ENCODE measurements around the gene VPS26B.
A peak's percentile ranks its signal among the peaks of the same experiment; 100 is the strongest.

VPS26B gene

GRCh38 chr11:134223836-134224709 is at the start of gene VPS26B, which contains the start of gene NCAPD3:
TSS of gene VPS26B (plus strand) at chr11:134224671. CDS start at chr11:134225123, 452 bp downstream.
TSS of gene NCAPD3 (minus strand) at chr11:134223967. CDS start at chr11:134223926, 41 bp downstream.
- TF ChIP-seq MAX (IDR thresholded peaks at IDR 0.05) (peak; percentile 86), YY1 (IDR thresholded peaks at IDR 0.05; ENCODE audit: low read depth) (peak; percentile 78), FOXM1 (IDR thresholded peaks at IDR 0.05; ENCODE audit: borderline replicate concordance, low read depth) (no peak), USF1 (IDR thresholded peaks at IDR 0.05) (no peak), NFIC (IDR thresholded peaks at IDR 0.05) (no peak), TCF12 (IDR thresholded peaks at IDR 0.05; ENCODE audit: low read depth) (0 out of 2 replicates have a peak, but pooled peaks have one; percentile 19), TEAD4 (IDR thresholded peaks at IDR 0.05) (no peak), ZBTB7A (IDR thresholded peaks at IDR 0.05; ENCODE audit: low read depth) (no peak), TAF1 (IDR thresholded peaks at IDR 0.05; ENCODE audit: low read depth) (peak; percentile 55; the same call in 1 of the 2 replicates), CREB1 (IDR thresholded peaks at IDR 0.05; ENCODE audit: low read depth) (no peak)

GRCh38 chr11:134176284-134176683 is 48.2 kb upstream of the VPS26B start:
- TF ChIP-seq YY1 (IDR thresholded peaks at IDR 0.05; ENCODE audit: low read depth) (no peak), TEAD4 (IDR thresholded peaks at IDR 0.05) (no peak), MAX (IDR thresholded peaks at IDR 0.05) (no peak)

- no peak for TF ChIP-seq RAD21 (IDR thresholded peaks at IDR 0.05; ENCODE audit: low read depth)
- no peak for TF ChIP-seq USF1 (IDR thresholded peaks at IDR 0.05)
- TF ChIP-seq TEAD4 (IDR thresholded peaks at IDR 0.05): no peak
- TF ChIP-seq FOXM1 (IDR thresholded peaks at IDR 0.05; ENCODE audit: borderline replicate concordance, low read depth): no peak
- no peak for TF ChIP-seq EGR1 (IDR thresholded peaks at IDR 0.05)
- TF ChIP-seq YY1 (IDR thresholded peaks at IDR 0.05; ENCODE audit: low read depth): no peak
- TF ChIP-seq CREB1 (IDR thresholded peaks at IDR 0.05; ENCODE audit: low read depth): no peak
- no peak for TF ChIP-seq CEBPB (IDR thresholded peaks at IDR 0.05)
Measured at GRCh38 chr11:134178032-134178674, 46.3 kb upstream of the VPS26B start.

- TF ChIP-seq ZBTB7A (IDR thresholded peaks at IDR 0.05; ENCODE audit: low read depth): no peak
- TF ChIP-seq EP300 (IDR thresholded peaks at IDR 0.05; ENCODE audit: borderline replicate concordance): no peak
- no peak for TF ChIP-seq FOXM1 (IDR thresholded peaks at IDR 0.05; ENCODE audit: borderline replicate concordance, low read depth)
- no peak for TF ChIP-seq CREB1 (IDR thresholded peaks at IDR 0.05; ENCODE audit: low read depth)
- no peak for TF ChIP-seq CEBPB (IDR thresholded peaks at IDR 0.05)
- no peak for TF ChIP-seq TCF12 (IDR thresholded peaks at IDR 0.05; ENCODE audit: low read depth)
- TF ChIP-seq REST (IDR thresholded peaks at IDR 0.05; ENCODE audit: low read depth): no peak
- no peak for TF ChIP-seq EGR1 (IDR thresholded peaks at IDR 0.05)
- no peak for TF ChIP-seq TAF1 (IDR thresholded peaks at IDR 0.05; ENCODE audit: low read depth)
- TF ChIP-seq YY1 (IDR thresholded peaks at IDR 0.05; ENCODE audit: low read depth): no peak
- no peak for TF ChIP-seq MAX (IDR thresholded peaks at IDR 0.05)
- TF ChIP-seq RAD21 (IDR thresholded peaks at IDR 0.05; ENCODE audit: low read depth): no peak
- no peak for TF ChIP-seq TEAD4 (IDR thresholded peaks at IDR 0.05)
- no peak for TF ChIP-seq USF1 (IDR thresholded peaks at IDR 0.05)
- TF ChIP-seq NFIC (IDR thresholded peaks at IDR 0.05): no peak
Measured at GRCh38 chr11:134181707-134182106, 42.8 kb upstream of the VPS26B start.

- no peak for TF ChIP-seq EGR1 (IDR thresholded peaks at IDR 0.05)
- no peak for TF ChIP-seq TCF12 (IDR thresholded peaks at IDR 0.05; ENCODE audit: low read depth)
Measured at GRCh38 chr11:134196756-134197155, 27.7 kb upstream of the VPS26B start.

GRCh38 chr11:134199531-134199930 is 24.9 kb upstream of the VPS26B start:
- TF ChIP-seq YY1 (IDR thresholded peaks at IDR 0.05; ENCODE audit: low read depth) (no peak), FOXM1 (IDR thresholded peaks at IDR 0.05; ENCODE audit: borderline replicate concordance, low read depth) (no peak), TAF1 (IDR thresholded peaks at IDR 0.05; ENCODE audit: low read depth) (no peak)

GRCh38 chr11:134200688-134201087 is 23.8 kb upstream of the VPS26B start:
- TF ChIP-seq ZBTB7A (IDR thresholded peaks at IDR 0.05; ENCODE audit: low read depth) (no peak), NFIC (IDR thresholded peaks at IDR 0.05) (no peak), CREB1 (IDR thresholded peaks at IDR 0.05; ENCODE audit: low read depth) (no peak), FOXM1 (IDR thresholded peaks at IDR 0.05; ENCODE audit: borderline replicate concordance, low read depth) (no peak), RAD21 (IDR thresholded peaks at IDR 0.05; ENCODE audit: low read depth) (no peak), TAF1 (IDR thresholded peaks at IDR 0.05; ENCODE audit: low read depth) (no peak), CEBPB (IDR thresholded peaks at IDR 0.05) (no peak), REST (IDR thresholded peaks at IDR 0.05; ENCODE audit: low read depth) (no peak), YY1 (IDR thresholded peaks at IDR 0.05; ENCODE audit: low read depth) (no peak)

Measured in Ishikawa (cell line).